Neuronal stem cell (in vitro differentiated cells): ENCODE measurements around the gene BIN1.
A peak's percentile ranks its signal among the peaks of the same experiment; 100 is the strongest.

ENCODE experiments used
- DNase-seq: peaks from one replicate; pipeline ENCODE4 v3.0.0-alpha.2; 2013; ENCODE audit warnings: low spot score
- H2AFZ ChIP-seq: one replicate; pipeline ENCODE4 v1.6.1; 2013; ENCODE audit warnings: mild to moderate bottlenecking, low read length, inconsistent platforms
- H2AK5ac ChIP-seq: 2 replicates; pipeline ENCODE4 v1.6.1; 2013; ENCODE audit warnings: low read depth, mild to moderate bottlenecking, inconsistent platforms, low read length, moderate library complexity, mixed read lengths
- H2BK120ac ChIP-seq: 2 replicates; pipeline ENCODE4 v1.6.1; 2013; ENCODE audit warnings: low read depth, mild to moderate bottlenecking, inconsistent platforms, low read length, moderate library complexity, mixed read lengths
- H2BK12ac ChIP-seq: one replicate; pipeline ENCODE4 v1.6.1; 2013; ENCODE audit warnings: low read length, inconsistent platforms
- H2BK15ac ChIP-seq: 2 replicates; pipeline ENCODE4 v1.6.1; 2013; ENCODE audit warnings: mild to moderate bottlenecking, low read length, inconsistent platforms, mixed read lengths
- H2BK5ac ChIP-seq: one replicate; pipeline ENCODE4 v1.6.1; 2013; ENCODE audit warnings: inconsistent platforms, mild to moderate bottlenecking, low read length, moderate library complexity
- H3K14ac ChIP-seq: one replicate; pipeline ENCODE4 v1.6.1; 2013; ENCODE audit warnings: low read length, inconsistent platforms
- H3K18ac ChIP-seq: 2 replicates; pipeline ENCODE4 v1.6.1; 2013; ENCODE audit warnings: low read length, inconsistent platforms
- H3K23ac ChIP-seq: 2 replicates; pipeline ENCODE4 v1.6.1; 2013; ENCODE audit warnings: low read depth, mild to moderate bottlenecking, mixed read lengths, low read length, inconsistent platforms; ENCODE audit not compliant: poor library complexity
- H3K27ac ChIP-seq: replicated peaks from 3 replicates; pipeline ENCODE4 v1.5.1; 2013; ENCODE audit warnings: low read length, inconsistent platforms
- H3K27me3 ChIP-seq, 3 experiments: 2 replicates each; pipeline ENCODE4 v1.6.1; 2013; ENCODE audit warnings: low read length in 3 of 3, mild to moderate bottlenecking in 2 of 3, inconsistent platforms in 1 of 3, low read depth in 1 of 3, mixed read lengths in 1 of 3, moderate library complexity in 1 of 3; ENCODE audit not compliant: control insufficient read depth in 3 of 3, insufficient read depth in 3 of 3
- H3K36me3 ChIP-seq, 2 donors: replicated peaks in 1 of 2; 2 replicates each; pipeline ENCODE4 v1.6.1; 2013; ENCODE audit warnings: low read length in 2 of 2; ENCODE audit not compliant: control insufficient read depth in 2 of 2, insufficient read depth in 2 of 2
- H3K4ac ChIP-seq: 2 replicates; pipeline ENCODE4 v1.6.1; 2013; ENCODE audit warnings: inconsistent platforms, mild to moderate bottlenecking, low read length, moderate library complexity
- H3K4me1 ChIP-seq, 2 donors: 1 replicate in 1 of 2; 2 replicates in 1 of 2; pipeline ENCODE4 v1.6.1; 2013; ENCODE audit warnings: low read length in 2 of 2, low read depth in 1 of 2; ENCODE audit not compliant: control insufficient read depth in 2 of 2, insufficient read depth in 1 of 2
- H3K4me2 ChIP-seq: one replicate; pipeline ENCODE4 v1.6.1; 2013; ENCODE audit warnings: mild to moderate bottlenecking, low read length, inconsistent platforms; ENCODE audit not compliant: insufficient read depth, poor library complexity, severe bottlenecking
- H3K4me3 ChIP-seq, 2 donors: 2 replicates each; pipeline ENCODE4 v1.5.1; 2013; ENCODE audit warnings: low read length in 2 of 2, mild to moderate bottlenecking in 2 of 2, inconsistent platforms in 1 of 2, moderate library complexity in 1 of 2
- H3K79me1 ChIP-seq: one replicate; pipeline ENCODE4 v1.6.1; 2013; ENCODE audit warnings: low read depth, mild to moderate bottlenecking, inconsistent platforms, low read length, moderate library complexity
- H3K9ac ChIP-seq: one replicate; pipeline ENCODE4 v1.6.1; 2013; ENCODE audit warnings: mild to moderate bottlenecking, low read depth, low read length, inconsistent platforms; ENCODE audit not compliant: poor library complexity
- H3K9me3 ChIP-seq, 2 donors: replicated peaks in 1 of 2; 2 replicates each; pipeline versions ENCODE3 to v1.6.1; 2013; ENCODE audit warnings: low read length in 2 of 2, mild to moderate bottlenecking in 2 of 2, inconsistent platforms in 1 of 2, low read depth in 1 of 2, mixed read lengths in 1 of 2, moderate library complexity in 1 of 2; ENCODE audit not compliant: control insufficient read depth in 2 of 2, insufficient read depth in 1 of 2
- H4K8ac ChIP-seq: one replicate; pipeline ENCODE4 v1.6.1; 2013; ENCODE audit warnings: low read depth, mild to moderate bottlenecking, inconsistent platforms, low read length, moderate library complexity
- H4K91ac ChIP-seq: one replicate; pipeline ENCODE4 v1.6.1; 2013; ENCODE audit warnings: low read length, low read depth, mild to moderate bottlenecking, inconsistent platforms; ENCODE audit not compliant: poor library complexity
- WGBS, 2 donors: extraction: QIAGEN DNeasy Blood & Tissue Kit; methylation state at CpG; one replicate each; pipeline ENCODE4 v1.1.7; 2013; ENCODE audit warnings: missing lambda C conversion rate in 2 of 2, mixed read lengths in 1 of 2; ENCODE audit not compliant: insufficient read length in 2 of 2, insufficient replicate concordance in 1 of 2; ENCODE audit errors: extremely low coverage in 2 of 2; 5-methylcytosine and 5-hydroxymethylcytosine counted together

BIN1 gene

GRCh38 chr2:127103243-127104165 is 3.5 kb downstream of the BIN1 start:
- Histone ChIP-seq H3K4ac (no peak overlapping the region), H2BK15ac (peak overlapping the region; percentile 34), H2BK12ac (peak overlapping the region; percentile 65), H3K4me3 (no peak overlapping the region), H3K9me3 (no peaks in the 10 kb centered on the region), H3K23ac (peak overlapping the region; percentile 5), H3K9ac (peak overlapping the region; percentile 82), H3K4me2 (no peak overlapping the region), H3K79me1 (peaks cover 22% of the 10 kb centered on the region), H2AFZ (no peak overlapping the region), H3K4me1 (peaks cover 14 to 29% of the 10 kb centered on the region in 2 donors), H3K18ac (peak overlapping the region; percentile 53), H2BK120ac (peak overlapping the region; percentile 24), H2AK5ac (peak overlapping the region; percentile 88), H4K91ac (no peak overlapping the region), H3K27ac (no peak overlapping the region), H3K27me3 (peaks cover 0 to 3% (median 0%) of the 10 kb centered on the region in 3 experiments), H4K8ac (no peak overlapping the region), H3K36me3 (peaks cover 0 to 1% of the 10 kb centered on the region in 2 donors), H2BK5ac (peak overlapping the region; percentile 62), H3K14ac (peak overlapping the region; percentile 79)
- no CpG with 5 or more reads among the region's 24 CpGs for WGBS, 2 donors
- no peak for DNase-seq

- H3K79me1 ChIP-seq: peaks cover 22% of the 10 kb centered on the region
- no peak overlapping the region for H4K8ac ChIP-seq
- H2BK120ac ChIP-seq: peak overlapping the region; percentile 42
- H3K4ac ChIP-seq: no peak overlapping the region
- H3K4me2 ChIP-seq: no peak overlapping the region
- H2BK5ac ChIP-seq: peak overlapping the region; percentile 62
- peaks cover 0 to 1% of the 10 kb centered on the region in 2 donors for H3K36me3 ChIP-seq
- H2BK12ac ChIP-seq: peak overlapping the region; percentile 65
- no peak overlapping the region for H3K14ac ChIP-seq
- peaks cover 17 to 34% of the 10 kb centered on the region in 2 donors for H3K4me1 ChIP-seq
- peak overlapping the region; percentile 16 for H3K18ac ChIP-seq
- H3K9ac ChIP-seq: no peak overlapping the region
- H2AK5ac ChIP-seq: peak overlapping the region; percentile 88
- peak overlapping the region; percentile 58 for H3K23ac ChIP-seq
- no peak overlapping the region for H3K27ac ChIP-seq
- no peak for DNase-seq
- H3K27me3 ChIP-seq: no peaks in the 10 kb centered on the region
- no peak overlapping the region for H2AFZ ChIP-seq
- H2BK15ac ChIP-seq: no peak overlapping the region
- no peak overlapping the region for H3K4me3 ChIP-seq
- no peak overlapping the region for H4K91ac ChIP-seq
- H3K9me3 ChIP-seq: no peaks in the 10 kb centered on the region
- no CpG with 5 or more reads among the region's 5 CpGs for WGBS, 2 donors
Observed at GRCh38 chr2:127102521-127103242, 4.3 kb downstream of the BIN1 start.

GRCh38 chr2:127101756-127102477 is 5.0 kb downstream of the BIN1 start:
- Histone ChIP-seq H2AFZ (no peak overlapping the region), H2BK15ac (no peak overlapping the region), H3K4ac (no peak overlapping the region), H3K4me2 (no peak overlapping the region), H3K18ac (no peak overlapping the region), H3K79me1 (peaks cover 22% of the 10 kb centered on the region), H2BK12ac (no peak overlapping the region), H3K4me3 (no peak overlapping the region), H2AK5ac (peak overlapping the region; percentile 88), H3K9ac (peak overlapping the region; percentile 34), H3K27me3 (no peaks in the 10 kb centered on the region), H2BK120ac (no peak overlapping the region), H4K91ac (no peak overlapping the region), H3K36me3 (peaks cover 0 to 1% of the 10 kb centered on the region in 2 donors), H3K9me3 (no peaks in the 10 kb centered on the region), H3K27ac (no peak overlapping the region), H3K4me1 (peaks cover 15 to 36% of the 10 kb centered on the region in 2 donors), H2BK5ac (no peak overlapping the region), H3K23ac (peak overlapping the region; percentile 23), H4K8ac (no peak overlapping the region), H3K14ac (no peak overlapping the region)
- no peak for DNase-seq
- WGBS, 2 donors: no CpG with 5 or more reads among the region's 10 CpGs
